HepG2 (cell line): ENCODE data around the gene SYNC. TPM values are rescaled to one million over a fixed set of nuclear protein-coding genes. Genes with fewer than 3 reads are reported as not detected.

Experiments
- ATAC-seq: fragments of 200-7000 bp; cut with Tn5 transposase; 3 replicates; pipeline ENCODE4 v1.9.1; 2020; ENCODE audit warnings: mild to moderate bottlenecking, moderate library complexity
- BruUV-seq: library from RNA; stranded (reverse); fragments of 400-500 nt; replicated peaks from 2 replicates; lab custom pipeline; 2021; lab: Mats Ljungman, UMichigan
- CTCF ChIA-PET: fragments of 300-600 bp; formaldehyde crosslinking; extraction: SDS; loops from one replicate; lab custom pipeline; 2021; ENCODE audit warnings: low total read pairs, inconsistent platforms, low intra/inter-chr PET ratio; lab: Yijun Ruan, JAX
- POLR2A ChIA-PET: fragments of 350-600 bp; sonication (Branson Sonifier 250); formaldehyde crosslinking; loops from one replicate; lab custom pipeline; 2020; ENCODE audit warnings: antibody characterized with exemption, inconsistent platforms; lab: Yijun Ruan, JAX
- DNase-seq: peaks from one replicate; pipeline ENCODE4 v3.0.0-alpha.2; 2015; ENCODE audit warnings: low spot score
- FAIRE-seq: peaks from 3 replicates; lab custom pipeline; 2011; peaks lifted over from hg19 to GRCh38; lab: Jason Lieb, UNC
- H2AFZ ChIP-seq: one replicate; pipeline ENCODE4 v1.6.1; 2011; ENCODE audit warnings: low read length, inconsistent platforms
- H3K27ac ChIP-seq: fragments of 300-600 bp; 3 replicates; pipeline ENCODE4 v1.8.0; 2011; ENCODE audit warnings: mixed run types, mild to moderate bottlenecking, mixed read lengths, low read length, inconsistent platforms; ENCODE audit not compliant: insufficient read depth; ENCODE audit errors: extremely low read length
- H3K27me3 ChIP-seq, 2 experiments: fragments of 200-600 bp in 1 of 2; 2 replicates in 1 of 2; 3 replicates in 1 of 2; pipeline versions ENCODE4 v1.6.0 to v1.8.0; 2011; ENCODE audit warnings: low read length in 2 of 2, mild to moderate bottlenecking in 2 of 2, moderate library complexity in 2 of 2, inconsistent platforms in 1 of 2; ENCODE audit not compliant: insufficient read depth in 2 of 2, control insufficient read depth in 1 of 2
- H3K36me3 ChIP-seq, 2 experiments: fragments of 200-600 bp in 1 of 2; replicated peaks in 1 of 2; 2 replicates in 1 of 2; 3 replicates in 1 of 2; pipeline versions ENCODE4 v1.5.1 to v1.8.0; 2011; ENCODE audit warnings: low read length in 2 of 2, inconsistent platforms in 1 of 2; ENCODE audit not compliant: insufficient read depth in 2 of 2, control insufficient read depth in 1 of 2
- H3K4me1 ChIP-seq: 2 replicates; pipeline ENCODE4 v1.5.1; 2012; ENCODE audit warnings: low read length, inconsistent platforms; ENCODE audit not compliant: insufficient read depth
- H3K4me2 ChIP-seq: 2 replicates; pipeline ENCODE4 v1.6.0; 2011; ENCODE audit warnings: low read depth, low read length, inconsistent platforms
- H3K4me3 ChIP-seq, 3 experiments: fragments of 200-600 bp in 1 of 3; sonication (generic), shearing (Covaris generic) in 1 of 3; replicated peaks in 1 of 3; 2 replicates each; pipeline ENCODE4 v1.5.1; 2011 to 2016; ENCODE audit warnings: low read length in 3 of 3, inconsistent platforms in 2 of 3, low read depth in 2 of 3, mild to moderate bottlenecking in 2 of 3, control low read depth in 1 of 3, mixed read lengths in 1 of 3; ENCODE audit not compliant: insufficient read depth in 1 of 3
- H3K79me2 ChIP-seq: one replicate; pipeline ENCODE4 v1.6.1; 2011; ENCODE audit warnings: low read length, inconsistent platforms; ENCODE audit not compliant: insufficient read depth
- H3K9ac ChIP-seq: 2 replicates; pipeline ENCODE4 v1.6.0; 2011; ENCODE audit warnings: mild to moderate bottlenecking, low read depth, low read length, inconsistent platforms; ENCODE audit not compliant: insufficient read depth
- H3K9me3 ChIP-seq: 2 replicates; pipeline ENCODE4 v1.5.1; 2012; ENCODE audit warnings: mild to moderate bottlenecking, low read length
- H4K20me1 ChIP-seq: 2 replicates; pipeline ENCODE4 v1.6.0; 2011; ENCODE audit warnings: inconsistent platforms, mild to moderate bottlenecking, low read length, moderate library complexity; ENCODE audit not compliant: insufficient read depth
- ERF ChIP-seq: IDR thresholded peaks from 2 replicates; pipeline ENCODE4 v1.6.1; 2018; ENCODE audit warnings: missing biosample characterization, missing genetic modification reagents
- FOXC1 ChIP-seq: sonication (generic); formaldehyde crosslinking; IDR thresholded peaks from 2 replicates; pipeline ENCODE4 v1.8.0; 2022; ENCODE audit warnings: mild to moderate bottlenecking, missing genetic modification reagents, borderline replicate concordance
- HOXD1 ChIP-seq: sonication (generic); formaldehyde crosslinking; IDR thresholded peaks from 2 replicates; pipeline ENCODE4 v1.5.0; 2020; ENCODE audit warnings: missing genetic modification reagents
- NFYB ChIP-seq: sonication (generic); formaldehyde crosslinking; IDR thresholded peaks from 2 replicates; pipeline ENCODE4 v1.4.0; 2020; ENCODE audit warnings: missing genetic modification reagents
- RXRB ChIP-seq: IDR thresholded peaks from 2 replicates; pipeline ENCODE4 v1.6.1; 2016; ENCODE audit warnings: borderline replicate concordance, missing genetic modification reagents, missing compliant biosample characterization
- WGBS: methylation state at CpG from one replicate; pipeline ENCODE4 v1.1.6; 2017; ENCODE audit warnings: low lambda C conversion rate; 5-methylcytosine and 5-hydroxymethylcytosine counted together
- in situ Hi-C: cut with HindIII; loops from 2 replicates; pipeline ENCODE4 v1.10.0; 2017; ENCODE audit warnings: low pct_unique_long_range_greater_than_20kb; ENCODE audit not compliant: extremely low pct_ligation_motif_present
- intact Hi-C: fragments of 100-400 bp; cut with micrococcal nuclease; formaldehyde crosslinking; loops from one replicate; pipeline ENCODE4 v1.10.0; 2022; ENCODE audit not compliant: unreplicated experiment
- polyA plus RNA-seq, 8 experiments: library from polyadenylated mRNA; depleted of rRNA in 3 of 8; stranded (reverse) in 7 of 8; unstranded in 1 of 8; fragments of >200 nt; fragmentation: Illumina TruSeq in 4 of 8; extraction: Trizol in 4 of 8; gene quantifications; 2 replicates each; pipeline versions ENCODE4 v1.2.1 to v1.2.3, GENCODE V29; 2011 to 2016; ENCODE audit warnings: low read depth in 4 of 8, missing spikeins in 1 of 8, mixed read lengths in 1 of 8; ENCODE audit not compliant: insufficient read depth in 1 of 8
- total RNA-seq, 5 experiments: library from RNA; depleted of rRNA; stranded (reverse); fragments of >200 nt; fragmentation: Illumina TruSeq; extraction: Trizol; gene quantifications; 2 replicates each; pipeline ENCODE4 v1.2.3, GENCODE V29; 2016; ENCODE audit warnings: low read depth in 1 of 5
- TF ChIP-seq, protein P1 (sequence below): sonication (generic); formaldehyde crosslinking; conservative IDR thresholded peaks from 2 replicates; pipeline ENCODE4 v1.4.0; 2020; ENCODE audit warnings: missing genetic modification reagents
- TF ChIP-seq, protein P2 (sequence below): sonication (generic); formaldehyde crosslinking; IDR thresholded peaks from 2 replicates; pipeline ENCODE4 v1.5.0; 2020; ENCODE audit warnings: missing genetic modification reagents, mild to moderate bottlenecking, borderline replicate concordance
- TF ChIP-seq, protein P3 (sequence below): sonication (generic); formaldehyde crosslinking; IDR thresholded peaks from 2 replicates; pipeline ENCODE4 v1.4.0; 2020; ENCODE audit warnings: mild to moderate bottlenecking, missing genetic modification reagents

SYNC gene
- total and polyA plus RNA-seq, 2 of the 13 experiments (the other 11 are each of a cell fraction or from before 2014, with no cell fraction given), result 2.4 to 5.4 TPM

- Histone ChIP-seq H3K27me3 (no peaks in the 10 kb centered on the region), H2AFZ (no peak overlapping the region), H3K9ac (no peak overlapping the region), H3K9me3 (no peaks in the 10 kb centered on the region), H3K4me3 (no peak overlapping the region), H4K20me1 (no peaks in the 10 kb centered on the region), H3K27ac (no peak overlapping the region), H3K79me2 (peaks cover 2% of the 10 kb centered on the region), H3K4me2 (no peak overlapping the region), H3K4me1 (no peaks in the 10 kb centered on the region), H3K36me3 (peaks cover 13 to 63% of the 10 kb centered on the region in 2 experiments; a peak in 4 of 5 replicates)
- no TSS peak for BruUV-seq
- TF ChIP-seq, protein P1, sequence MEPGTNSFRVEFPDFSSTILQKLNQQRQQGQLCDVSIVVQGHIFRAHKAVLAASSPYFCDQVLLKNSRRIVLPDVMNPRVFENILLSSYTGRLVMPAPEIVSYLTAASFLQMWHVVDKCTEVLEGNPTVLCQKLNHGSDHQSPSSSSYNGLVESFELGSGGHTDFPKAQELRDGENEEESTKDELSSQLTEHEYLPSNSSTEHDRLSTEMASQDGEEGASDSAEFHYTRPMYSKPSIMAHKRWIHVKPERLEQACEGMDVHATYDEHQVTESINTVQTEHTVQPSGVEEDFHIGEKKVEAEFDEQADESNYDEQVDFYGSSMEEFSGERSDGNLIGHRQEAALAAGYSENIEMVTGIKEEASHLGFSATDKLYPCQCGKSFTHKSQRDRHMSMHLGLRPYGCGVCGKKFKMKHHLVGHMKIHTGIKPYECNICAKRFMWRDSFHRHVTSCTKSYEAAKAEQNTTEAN, result no peak
- TF ChIP-seq ERF (no peak), FOXC1 (CRISPR knock-in tag) (no peak), RXRB (CRISPR knock-in tag) (no peak)
- TF ChIP-seq, protein P2, sequence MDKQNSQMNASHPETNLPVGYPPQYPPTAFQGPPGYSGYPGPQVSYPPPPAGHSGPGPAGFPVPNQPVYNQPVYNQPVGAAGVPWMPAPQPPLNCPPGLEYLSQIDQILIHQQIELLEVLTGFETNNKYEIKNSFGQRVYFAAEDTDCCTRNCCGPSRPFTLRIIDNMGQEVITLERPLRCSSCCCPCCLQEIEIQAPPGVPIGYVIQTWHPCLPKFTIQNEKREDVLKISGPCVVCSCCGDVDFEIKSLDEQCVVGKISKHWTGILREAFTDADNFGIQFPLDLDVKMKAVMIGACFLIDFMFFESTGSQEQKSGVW (CRISPR knock-in tag), result no peak
- 91% methylated on average over 1 of the region's 1 CpG for WGBS
- POLR2A ChIA-PET, result no interaction called here
- CTCF ChIA-PET, result no interaction called here
- FAIRE-seq (no peak), ATAC-seq (no peak), DNase-seq (no peak)
- intact Hi-C loops, result no loop called here
- in situ Hi-C loops, result no loop called here
These were observed 36.7 kb downstream of the SYNC start for GRCh38 chr1:32665915-32666314.

DNA sequence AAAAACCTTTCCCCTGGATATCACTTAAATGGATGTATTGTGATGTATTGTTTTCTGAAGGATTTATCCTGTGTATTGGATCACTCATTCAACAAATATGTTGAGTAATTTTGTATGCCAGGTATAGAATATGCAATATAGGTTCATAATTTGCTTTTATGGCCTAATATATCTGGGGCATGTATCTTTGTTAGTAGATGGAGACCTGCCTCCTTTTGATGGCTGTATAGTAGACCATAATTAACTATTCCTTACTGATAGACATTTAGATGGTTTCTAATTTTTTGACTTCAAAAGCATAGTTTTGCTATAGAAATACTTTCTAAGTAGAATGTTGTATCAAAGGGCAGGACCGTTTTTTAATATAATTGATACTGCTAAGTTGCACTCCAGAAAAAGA lies 43.0 kb downstream of the SYNC start:
- DNase-seq, result no peak
- Histone ChIP-seq H3K27ac (no peak overlapping the region), H3K27me3 (no peaks in the 10 kb centered on the region), H3K36me3 (peaks cover 16 to 62% of the 10 kb centered on the region in 2 experiments), H4K20me1 (peaks cover 11% of the 10 kb centered on the region; the same call in 1 of the 2 replicates), H2AFZ (no peak overlapping the region), H3K4me3 (no peak overlapping the region), H3K4me2 (no peak overlapping the region), H3K9me3 (no peaks in the 10 kb centered on the region), H3K9ac (no peak overlapping the region), H3K4me1 (peaks cover 17% of the 10 kb centered on the region), H3K79me2 (peaks cover 23% of the 10 kb centered on the region)
- 96% methylated on average over 1 of the region's 1 CpG for WGBS
- ATAC-seq, result no peak
- BruUV-seq, result TSS peak; percentile 9
- ChIA-PET CTCF (no interaction called here), POLR2A (interaction anchor here (1.0 kb wide), 1 partner anchor 8 kb away, joined by 3 read pairs; the partner anchor contains the start of gene RBBP4)
- in situ Hi-C loops, result no loop called here
- TF ChIP-seq, protein P3, sequence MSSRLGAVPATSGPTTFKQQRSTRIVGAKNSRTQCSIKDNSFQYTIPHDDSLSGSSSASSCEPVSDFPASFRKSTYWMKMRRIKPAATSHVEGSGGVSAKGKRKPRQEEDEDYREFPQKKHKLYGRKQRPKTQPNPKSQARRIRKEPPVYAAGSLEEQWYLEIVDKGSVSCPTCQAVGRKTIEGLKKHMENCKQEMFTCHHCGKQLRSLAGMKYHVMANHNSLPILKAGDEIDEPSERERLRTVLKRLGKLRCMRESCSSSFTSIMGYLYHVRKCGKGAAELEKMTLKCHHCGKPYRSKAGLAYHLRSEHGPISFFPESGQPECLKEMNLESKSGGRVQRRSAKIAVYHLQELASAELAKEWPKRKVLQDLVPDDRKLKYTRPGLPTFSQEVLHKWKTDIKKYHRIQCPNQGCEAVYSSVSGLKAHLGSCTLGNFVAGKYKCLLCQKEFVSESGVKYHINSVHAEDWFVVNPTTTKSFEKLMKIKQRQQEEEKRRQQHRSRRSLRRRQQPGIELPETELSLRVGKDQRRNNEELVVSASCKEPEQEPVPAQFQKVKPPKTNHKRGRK (CRISPR knock-in tag), result no peak
- no peak for TF ChIP-seq HOXD1
- TF ChIP-seq NFYB (CRISPR knock-in tag), result no peak
- intact Hi-C loops, result no loop called here
- FAIRE-seq, result no peak
